Measurements from ENCODE around the gene CD300H.
A peak's percentile ranks its signal among the peaks of the same experiment; 100 is the strongest.

Gene CD300H

DNA sequence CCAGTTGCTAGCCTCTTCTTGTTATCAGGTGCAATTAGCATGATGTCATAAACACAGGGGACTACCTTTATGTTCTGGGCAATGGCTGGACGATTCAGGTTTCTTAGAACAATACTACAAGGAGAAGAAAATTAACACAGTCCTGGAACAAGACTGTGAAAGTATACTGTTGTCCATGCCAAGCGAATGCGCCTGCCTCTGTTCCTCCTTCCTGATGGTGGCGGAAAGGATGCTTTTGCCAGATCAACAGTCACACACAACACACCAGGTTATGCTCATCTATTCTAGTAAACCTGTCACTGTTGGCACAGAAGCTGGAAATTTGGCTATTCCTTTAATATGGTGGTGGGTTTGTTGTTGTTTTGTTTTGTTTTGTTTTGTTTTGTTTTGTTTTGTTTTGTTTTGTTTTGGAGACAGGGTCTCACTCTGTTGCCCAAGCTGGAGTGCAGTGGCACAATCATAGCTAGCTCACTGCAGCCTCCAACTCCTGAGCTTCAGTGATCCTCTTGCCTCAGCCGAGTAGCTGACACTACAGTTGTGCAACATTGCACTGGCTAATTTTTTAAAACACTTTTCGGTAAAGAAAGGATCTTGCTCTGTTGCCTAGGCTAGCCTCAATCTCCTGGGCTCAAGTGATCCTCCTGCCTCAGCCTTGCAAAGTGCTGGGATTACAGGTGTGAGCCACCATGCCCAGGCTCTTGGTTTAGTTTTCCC, 27.9 kb upstream of the CD300H start:
- no peak for ATAC-seq
- TF ChIP-seq, protein P1, sequence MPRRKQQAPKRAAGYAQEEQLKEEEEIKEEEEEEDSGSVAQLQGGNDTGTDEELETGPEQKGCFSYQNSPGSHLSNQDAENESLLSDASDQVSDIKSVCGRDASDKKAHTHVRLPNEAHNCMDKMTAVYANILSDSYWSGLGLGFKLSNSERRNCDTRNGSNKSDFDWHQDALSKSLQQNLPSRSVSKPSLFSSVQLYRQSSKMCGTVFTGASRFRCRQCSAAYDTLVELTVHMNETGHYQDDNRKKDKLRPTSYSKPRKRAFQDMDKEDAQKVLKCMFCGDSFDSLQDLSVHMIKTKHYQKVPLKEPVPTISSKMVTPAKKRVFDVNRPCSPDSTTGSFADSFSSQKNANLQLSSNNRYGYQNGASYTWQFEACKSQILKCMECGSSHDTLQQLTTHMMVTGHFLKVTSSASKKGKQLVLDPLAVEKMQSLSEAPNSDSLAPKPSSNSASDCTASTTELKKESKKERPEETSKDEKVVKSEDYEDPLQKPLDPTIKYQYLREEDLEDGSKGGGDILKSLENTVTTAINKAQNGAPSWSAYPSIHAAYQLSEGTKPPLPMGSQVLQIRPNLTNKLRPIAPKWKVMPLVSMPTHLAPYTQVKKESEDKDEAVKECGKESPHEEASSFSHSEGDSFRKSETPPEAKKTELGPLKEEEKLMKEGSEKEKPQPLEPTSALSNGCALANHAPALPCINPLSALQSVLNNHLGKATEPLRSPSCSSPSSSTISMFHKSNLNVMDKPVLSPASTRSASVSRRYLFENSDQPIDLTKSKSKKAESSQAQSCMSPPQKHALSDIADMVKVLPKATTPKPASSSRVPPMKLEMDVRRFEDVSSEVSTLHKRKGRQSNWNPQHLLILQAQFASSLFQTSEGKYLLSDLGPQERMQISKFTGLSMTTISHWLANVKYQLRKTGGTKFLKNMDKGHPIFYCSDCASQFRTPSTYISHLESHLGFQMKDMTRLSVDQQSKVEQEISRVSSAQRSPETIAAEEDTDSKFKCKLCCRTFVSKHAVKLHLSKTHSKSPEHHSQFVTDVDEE (CRISPR knock-in tag; IDR thresholded peaks at IDR 0.05), result no peak
- TF ChIP-seq ZFP3 (CRISPR knock-in tag; IDR thresholded peaks at IDR 0.05), result no peak
- TF ChIP-seq TCF4 (CRISPR knock-in tag; IDR thresholded peaks at IDR 0.05; ENCODE audit: borderline replicate concordance), result no peak
- no peak for TF ChIP-seq CSDC2 (CRISPR knock-in tag; IDR thresholded peaks at IDR 0.05)
- TF ChIP-seq, protein P2, sequence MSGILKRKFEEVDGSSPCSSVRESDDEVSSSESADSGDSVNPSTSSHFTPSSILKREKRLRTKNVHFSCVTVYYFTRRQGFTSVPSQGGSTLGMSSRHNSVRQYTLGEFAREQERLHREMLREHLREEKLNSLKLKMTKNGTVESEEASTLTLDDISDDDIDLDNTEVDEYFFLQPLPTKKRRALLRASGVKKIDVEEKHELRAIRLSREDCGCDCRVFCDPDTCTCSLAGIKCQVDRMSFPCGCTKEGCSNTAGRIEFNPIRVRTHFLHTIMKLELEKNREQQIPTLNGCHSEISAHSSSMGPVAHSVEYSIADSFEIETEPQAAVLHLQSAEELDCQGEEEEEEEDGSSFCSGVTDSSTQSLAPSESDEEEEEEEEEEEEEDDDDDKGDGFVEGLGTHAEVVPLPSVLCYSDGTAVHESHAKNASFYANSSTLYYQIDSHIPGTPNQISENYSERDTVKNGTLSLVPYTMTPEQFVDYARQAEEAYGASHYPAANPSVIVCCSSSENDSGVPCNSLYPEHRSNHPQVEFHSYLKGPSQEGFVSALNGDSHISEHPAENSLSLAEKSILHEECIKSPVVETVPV (CRISPR knock-in tag; IDR thresholded peaks at IDR 0.05), result no peak
- no peak for TF ChIP-seq BACH2 (CRISPR knock-in tag; IDR thresholded peaks at IDR 0.05; ENCODE audit: borderline replicate concordance)
- TF ChIP-seq ZNF70 (CRISPR knock-in tag; IDR thresholded peaks at IDR 0.05), result no peak
- no peak for TF ChIP-seq RARB (CRISPR knock-in tag; IDR thresholded peaks at IDR 0.05)
- TF ChIP-seq ZNF8 (CRISPR knock-in tag; IDR thresholded peaks at IDR 0.05), result no peak
- TF ChIP-seq, protein P3, sequence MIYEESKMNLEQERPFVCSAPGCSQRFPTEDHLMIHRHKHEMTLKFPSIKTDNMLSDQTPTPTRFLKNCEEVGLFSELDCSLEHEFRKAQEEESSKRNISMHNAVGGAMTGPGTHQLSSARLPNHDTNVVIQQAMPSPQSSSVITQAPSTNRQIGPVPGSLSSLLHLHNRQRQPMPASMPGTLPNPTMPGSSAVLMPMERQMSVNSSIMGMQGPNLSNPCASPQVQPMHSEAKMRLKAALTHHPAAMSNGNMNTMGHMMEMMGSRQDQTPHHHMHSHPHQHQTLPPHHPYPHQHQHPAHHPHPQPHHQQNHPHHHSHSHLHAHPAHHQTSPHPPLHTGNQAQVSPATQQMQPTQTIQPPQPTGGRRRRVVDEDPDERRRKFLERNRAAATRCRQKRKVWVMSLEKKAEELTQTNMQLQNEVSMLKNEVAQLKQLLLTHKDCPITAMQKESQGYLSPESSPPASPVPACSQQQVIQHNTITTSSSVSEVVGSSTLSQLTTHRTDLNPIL (CRISPR knock-in tag; IDR thresholded peaks at IDR 0.05; ENCODE audit: low read depth), result no peak
- TF ChIP-seq SNAI2 (CRISPR knock-in tag; IDR thresholded peaks at IDR 0.05), result no peak
- TF ChIP-seq, protein P4, sequence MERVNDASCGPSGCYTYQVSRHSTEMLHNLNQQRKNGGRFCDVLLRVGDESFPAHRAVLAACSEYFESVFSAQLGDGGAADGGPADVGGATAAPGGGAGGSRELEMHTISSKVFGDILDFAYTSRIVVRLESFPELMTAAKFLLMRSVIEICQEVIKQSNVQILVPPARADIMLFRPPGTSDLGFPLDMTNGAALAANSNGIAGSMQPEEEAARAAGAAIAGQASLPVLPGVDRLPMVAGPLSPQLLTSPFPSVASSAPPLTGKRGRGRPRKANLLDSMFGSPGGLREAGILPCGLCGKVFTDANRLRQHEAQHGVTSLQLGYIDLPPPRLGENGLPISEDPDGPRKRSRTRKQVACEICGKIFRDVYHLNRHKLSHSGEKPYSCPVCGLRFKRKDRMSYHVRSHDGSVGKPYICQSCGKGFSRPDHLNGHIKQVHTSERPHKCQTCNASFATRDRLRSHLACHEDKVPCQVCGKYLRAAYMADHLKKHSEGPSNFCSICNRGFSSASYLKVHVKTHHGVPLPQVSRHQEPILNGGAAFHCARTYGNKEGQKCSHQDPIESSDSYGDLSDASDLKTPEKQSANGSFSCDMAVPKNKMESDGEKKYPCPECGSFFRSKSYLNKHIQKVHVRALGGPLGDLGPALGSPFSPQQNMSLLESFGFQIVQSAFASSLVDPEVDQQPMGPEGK (CRISPR knock-in tag; IDR thresholded peaks at IDR 0.05; ENCODE audit: borderline replicate concordance), result no peak
- no peak for TF ChIP-seq ISL1 (CRISPR knock-in tag; IDR thresholded peaks at IDR 0.05)
- TF ChIP-seq ZC3H10 (CRISPR knock-in tag; IDR thresholded peaks at IDR 0.05), result no peak
- no peak for TF ChIP-seq ZFP30 (CRISPR knock-in tag; IDR thresholded peaks at IDR 0.05)
- TF ChIP-seq OSR1 (CRISPR knock-in tag; IDR thresholded peaks at IDR 0.05), result no peak

DNA sequence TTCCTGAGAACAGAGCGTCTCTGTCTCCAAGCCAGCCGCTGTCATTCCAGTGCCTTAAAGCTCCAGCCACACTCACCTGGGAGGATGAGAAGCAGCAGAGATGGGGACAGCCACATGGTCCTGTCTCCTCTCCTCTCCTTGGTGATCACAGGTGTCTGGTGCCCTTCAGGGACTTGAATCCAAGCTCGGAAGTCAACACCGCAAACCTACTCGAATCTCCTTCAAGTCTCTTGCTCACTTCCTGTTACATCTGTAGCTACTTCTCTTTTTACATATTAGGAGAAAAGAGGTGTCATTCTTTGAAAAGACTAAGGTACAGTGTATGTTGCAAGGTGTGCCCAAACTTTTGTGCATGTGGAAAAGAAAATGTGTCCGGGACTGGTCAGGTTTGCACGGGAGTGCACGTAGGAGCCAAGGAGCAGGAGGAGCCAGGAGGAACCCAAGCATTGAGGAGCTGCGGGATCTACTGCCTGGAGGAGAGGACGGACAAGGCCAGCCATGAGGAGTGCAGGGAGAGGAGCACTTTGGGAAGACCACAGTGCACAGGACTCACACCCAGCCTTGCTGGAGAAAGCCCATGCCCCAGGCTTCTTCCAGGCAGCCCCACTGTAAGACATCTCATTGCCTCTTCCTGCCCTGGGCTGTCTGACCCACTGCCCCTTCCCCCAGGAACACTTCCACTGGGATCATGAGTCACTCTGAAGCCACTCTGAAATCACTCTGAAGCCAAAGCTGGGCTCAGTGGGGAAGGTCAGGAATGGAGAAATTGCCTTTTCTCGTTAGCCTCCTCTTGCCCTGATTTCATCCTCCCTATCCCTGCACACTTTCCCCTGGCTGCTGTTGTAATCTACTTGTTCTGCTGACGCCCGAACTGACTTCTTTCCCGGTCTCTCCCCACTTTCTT, 25.0 kb upstream of the CD300H start, which contains the start of gene CD300LD:
Gene CD300LD, minus strand, starts transcription at position 197 of the 904 bp plus-strand sequence. Its CDS starts 81 bp downstream, at position 116.
- ATAC-seq, result no peak

DNA sequence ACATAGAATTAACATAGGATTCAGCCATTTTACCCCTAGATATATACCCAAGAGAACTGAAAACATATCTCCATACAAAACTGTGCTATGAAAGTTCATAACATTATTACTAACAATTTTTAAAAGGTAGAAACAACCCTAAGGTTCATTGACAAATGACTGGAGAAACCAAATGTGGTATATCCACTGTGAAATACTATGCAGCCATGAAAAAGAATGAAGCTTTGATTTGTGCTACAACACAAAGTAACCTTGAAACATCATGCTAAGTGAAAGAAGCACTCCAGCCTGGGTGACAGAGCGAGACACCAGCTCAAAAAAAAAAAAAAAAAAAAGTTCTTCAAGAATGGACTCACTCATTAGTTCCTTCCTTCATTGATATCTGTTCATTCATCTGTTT, 24.2 kb upstream of the CD300H start:
- TF ChIP-seq SNAI2 (CRISPR knock-in tag; IDR thresholded peaks at IDR 0.05), result no peak
- TF ChIP-seq, protein P3 (CRISPR knock-in tag; IDR thresholded peaks at IDR 0.05; ENCODE audit: low read depth), result no peak
- no peak for TF ChIP-seq ZFP30 (CRISPR knock-in tag; IDR thresholded peaks at IDR 0.05)
- TF ChIP-seq CSDC2 (CRISPR knock-in tag; IDR thresholded peaks at IDR 0.05), result no peak
- 0 out of 2 replicates have a peak, but pooled peaks have one; percentile 6 for TF ChIP-seq ZNF8 (CRISPR knock-in tag; IDR thresholded peaks at IDR 0.05)
- no peak for ATAC-seq

More for the DNA sequence above, 25.0 kb upstream of the CD300H start, which contains the start of gene CD300LD:
- TF ChIP-seq, protein P3 (CRISPR knock-in tag; IDR thresholded peaks at IDR 0.05; ENCODE audit: low read depth), result no peak
- TF ChIP-seq ISL1 (CRISPR knock-in tag; IDR thresholded peaks at IDR 0.05), result no peak
- TF ChIP-seq CSDC2 (CRISPR knock-in tag; IDR thresholded peaks at IDR 0.05), result no peak
- no peak for TF ChIP-seq OSR1 (CRISPR knock-in tag; IDR thresholded peaks at IDR 0.05)
